Effector memory CD4-positive, alpha-beta T cell (primary cell): ENCODE results near the gene HSPH1.

ENCODE experiments used
- DNase-seq, 3 donors: peaks; one replicate each; pipeline ENCODE4 v3.0.0-alpha.2; 2020
- H3K27ac ChIP-seq: 2 replicates; pipeline ENCODE4 v1.7.0; 2013; ENCODE audit warnings: mild to moderate bottlenecking, low read length, moderate library complexity; ENCODE audit not compliant: insufficient read depth, poor library complexity, severe bottlenecking
- H3K27me3 ChIP-seq: replicated peaks from 2 replicates; pipeline ENCODE4 v1.7.0; 2013; ENCODE audit warnings: mild to moderate bottlenecking, low read length; ENCODE audit not compliant: insufficient read depth, control insufficient read depth, poor library complexity, severe bottlenecking
- H3K36me3 ChIP-seq: 2 replicates; pipeline ENCODE4 v1.7.0; 2013; ENCODE audit warnings: mild to moderate bottlenecking, low read length, moderate library complexity; ENCODE audit not compliant: control insufficient read depth, insufficient read depth
- H3K4me1 ChIP-seq: 2 replicates; pipeline ENCODE4 v1.7.0; 2013; ENCODE audit warnings: low read length, mild to moderate bottlenecking; ENCODE audit not compliant: control insufficient read depth, insufficient read depth, poor library complexity, severe bottlenecking
- H3K4me3 ChIP-seq: 2 replicates; pipeline ENCODE4 v1.7.0; 2013; ENCODE audit warnings: low read length, low read depth, mild to moderate bottlenecking; ENCODE audit not compliant: insufficient read depth, poor library complexity, severe bottlenecking
- H3K9me3 ChIP-seq: 2 replicates; pipeline ENCODE4 v1.7.0; 2013; ENCODE audit warnings: mild to moderate bottlenecking, low read length, moderate library complexity; ENCODE audit not compliant: control insufficient read depth
- total RNA-seq, 3 donors: gene quantifications; one replicate each; lab custom pipeline; 2026; lab: John Stamatoyannopoulos, UW

Gene HSPH1
- total RNA-seq = 172 to 321 (median 193) reads per million in 3 donors

- H3K27me3 ChIP-seq = no peaks in the 10 kb centered on the region
- H3K9me3 ChIP-seq = no peaks in the 10 kb centered on the region
Observed at GRCh38 chr13:31161557-31162150, at the start of gene HSPH1. Gene HSPH1, minus strand, starts transcription at chr13:31161904. Its CDS starts 322 bp downstream, at chr13:31161582.

GRCh38 chr13:31209841-31210210 is 48.1 kb upstream of the HSPH1 start:
- Histone ChIP-seq H3K4me3 (no peak overlapping the region), H3K9me3 (no peaks in the 10 kb centered on the region), H3K4me1 (no peaks in the 10 kb centered on the region), H3K27me3 (no peaks in the 10 kb centered on the region), H3K27ac (no peak overlapping the region), H3K36me3 (no peaks in the 10 kb centered on the region)
- DNase-seq = no peak

More at GRCh38 chr13:31161557-31162150, at the start of gene HSPH1:
- DNase-seq = peak; percentile 98 to 99 (median 98)
- H3K4me3 ChIP-seq = peak within 1 kb of the TSS; percentile 95
- peaks cover 13% of the 10 kb centered on the region for H3K4me1 ChIP-seq
- H3K27ac ChIP-seq = peak within 1 kb of the TSS; percentile 90
- no peaks in the 10 kb centered on the region for H3K36me3 ChIP-seq

- Histone ChIP-seq H3K36me3 (no peaks in the 10 kb centered on the region), H3K27ac (no peak overlapping the region), H3K4me3 (no peak overlapping the region), H3K4me1 (no peaks in the 10 kb centered on the region), H3K9me3 (no peaks in the 10 kb centered on the region), H3K27me3 (no peaks in the 10 kb centered on the region)
- DNase-seq = peak in 2 of 3 donors; percentile 6 to 11
Observed at GRCh38 chr13:31209172-31209840, 47.6 kb upstream of the HSPH1 start.

DNA sequence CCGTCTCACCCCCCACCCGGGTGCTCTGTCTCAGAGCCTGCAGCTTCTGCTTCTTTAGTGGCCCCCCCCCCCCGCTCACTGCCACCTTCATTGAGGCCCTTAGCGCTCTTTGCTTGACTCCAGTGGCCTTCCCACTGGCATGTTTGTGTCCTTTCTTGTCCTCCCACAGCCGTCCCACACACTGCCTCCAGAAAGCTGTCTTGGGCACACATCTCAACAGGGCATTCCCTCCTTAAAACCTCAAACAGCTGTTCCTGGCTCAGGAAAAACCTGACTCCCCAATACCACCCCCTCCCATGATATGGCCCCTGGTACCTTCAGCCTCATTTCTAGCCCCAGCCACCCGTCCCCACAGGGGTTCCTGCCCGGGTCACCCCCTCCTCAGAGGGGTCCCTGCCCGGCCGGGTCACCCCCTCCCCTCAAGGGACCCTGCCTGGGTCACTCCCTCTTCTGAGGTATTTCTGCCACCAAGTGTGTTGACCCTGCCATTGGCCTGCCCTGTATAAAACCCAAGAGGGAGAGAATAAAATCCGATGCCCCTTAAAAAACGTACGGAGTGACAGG is 46.9 kb upstream of the HSPH1 start:
- Histone ChIP-seq H3K27me3 (no peaks in the 10 kb centered on the region), H3K4me3 (no peak overlapping the region), H3K4me1 (no peaks in the 10 kb centered on the region), H3K27ac (no peak overlapping the region), H3K9me3 (no peaks in the 10 kb centered on the region), H3K36me3 (no peaks in the 10 kb centered on the region)
- no peak for DNase-seq

DNA sequence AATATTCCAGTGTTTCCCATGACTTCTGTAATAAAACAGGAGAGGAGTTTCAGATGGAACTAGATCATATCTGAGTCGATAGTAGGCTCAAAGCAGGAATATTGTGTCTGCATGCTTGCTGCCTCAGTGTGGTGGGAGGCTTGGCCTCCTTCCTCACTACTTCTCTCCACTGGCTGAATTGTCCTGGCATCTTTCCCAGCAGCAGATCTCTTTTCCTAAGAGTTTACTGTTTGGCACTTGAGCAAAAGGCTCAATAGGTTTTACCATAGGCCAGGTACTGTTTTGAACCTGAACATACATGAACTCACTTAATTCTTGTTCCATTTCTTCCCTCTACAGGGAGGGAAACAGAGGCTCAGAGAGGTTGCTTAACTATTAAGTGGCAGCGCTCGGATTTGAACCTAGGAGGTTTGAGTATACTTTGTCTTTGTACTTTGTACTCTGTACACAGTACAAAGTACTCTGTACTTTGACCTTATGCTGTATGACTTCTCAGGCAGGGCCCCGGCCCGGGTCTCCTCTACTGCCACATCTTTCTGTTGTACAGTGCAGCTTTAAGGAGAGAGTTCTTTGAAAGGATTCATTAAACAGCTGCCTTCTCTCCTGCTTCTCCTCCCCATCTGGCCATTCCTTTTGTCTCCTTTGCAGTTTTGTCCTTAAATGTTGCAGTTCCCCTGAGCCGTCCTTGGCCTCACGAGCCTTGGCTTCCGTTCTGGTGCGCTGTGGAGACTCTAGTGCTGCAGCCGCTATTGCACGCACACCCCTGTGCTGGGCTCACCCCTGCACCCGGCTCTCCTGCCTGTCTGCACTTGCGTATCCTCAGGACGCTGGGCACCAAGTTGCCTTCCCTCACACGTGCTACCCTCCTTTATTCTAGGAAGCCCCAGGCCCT is 46.2 kb upstream of the HSPH1 start:
- no peak for DNase-seq
- no peaks in the 10 kb centered on the region for H3K36me3 ChIP-seq
- H3K4me3 ChIP-seq = no peak overlapping the region
- no peaks in the 10 kb centered on the region for H3K9me3 ChIP-seq
- no peaks in the 10 kb centered on the region for H3K27me3 ChIP-seq
- no peak overlapping the region for H3K27ac ChIP-seq
- no peaks in the 10 kb centered on the region for H3K4me1 ChIP-seq

DNA sequence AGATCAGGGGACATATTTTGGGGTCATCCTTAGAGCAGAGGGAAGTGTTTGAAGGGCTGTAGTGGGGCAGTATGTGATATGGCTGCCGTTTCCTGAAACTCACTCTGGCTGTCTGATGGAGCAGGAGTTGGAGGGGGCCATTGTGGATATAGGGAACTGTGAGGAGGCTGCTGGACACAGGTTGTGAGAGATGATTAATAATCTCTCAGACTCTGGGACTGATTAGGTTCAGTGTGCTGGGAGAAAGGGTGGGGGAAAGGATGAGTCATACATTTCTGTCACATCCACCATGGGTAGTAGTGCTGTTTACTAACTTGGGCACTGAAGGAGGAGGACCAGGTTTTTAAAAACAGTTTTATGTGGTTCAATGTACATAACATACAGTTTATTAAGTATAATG is 42.9 kb upstream of the HSPH1 start:
- no peaks in the 10 kb centered on the region for H3K27me3 ChIP-seq
- no peaks in the 10 kb centered on the region for H3K36me3 ChIP-seq
- no peak for DNase-seq
- no peak overlapping the region for H3K4me3 ChIP-seq
- no peaks in the 10 kb centered on the region for H3K9me3 ChIP-seq
- H3K4me1 ChIP-seq = peaks cover 4% of the 10 kb centered on the region
- H3K27ac ChIP-seq = no peak overlapping the region

- no peak for DNase-seq
- no peaks in the 10 kb centered on the region for H3K27me3 ChIP-seq
- H3K4me1 ChIP-seq = peaks cover 4% of the 10 kb centered on the region
- no peaks in the 10 kb centered on the region for H3K9me3 ChIP-seq
- no peak overlapping the region for H3K27ac ChIP-seq
- H3K4me3 ChIP-seq = peak overlapping the region; percentile 83
- H3K36me3 ChIP-seq = no peaks in the 10 kb centered on the region
Observed at GRCh38 chr13:31201341-31202031, 39.8 kb upstream of the HSPH1 start.

GRCh38 chr13:31200637-31200971 is 38.9 kb upstream of the HSPH1 start:
- Histone ChIP-seq H3K9me3 (no peaks in the 10 kb centered on the region), H3K27ac (peak overlapping the region; percentile 87), H3K4me3 (peak overlapping the region; percentile 83), H3K36me3 (no peaks in the 10 kb centered on the region), H3K4me1 (peaks cover 4% of the 10 kb centered on the region), H3K27me3 (no peaks in the 10 kb centered on the region)
- DNase-seq = peak in 2 of 3 donors; percentile 10 to 29

DNA sequence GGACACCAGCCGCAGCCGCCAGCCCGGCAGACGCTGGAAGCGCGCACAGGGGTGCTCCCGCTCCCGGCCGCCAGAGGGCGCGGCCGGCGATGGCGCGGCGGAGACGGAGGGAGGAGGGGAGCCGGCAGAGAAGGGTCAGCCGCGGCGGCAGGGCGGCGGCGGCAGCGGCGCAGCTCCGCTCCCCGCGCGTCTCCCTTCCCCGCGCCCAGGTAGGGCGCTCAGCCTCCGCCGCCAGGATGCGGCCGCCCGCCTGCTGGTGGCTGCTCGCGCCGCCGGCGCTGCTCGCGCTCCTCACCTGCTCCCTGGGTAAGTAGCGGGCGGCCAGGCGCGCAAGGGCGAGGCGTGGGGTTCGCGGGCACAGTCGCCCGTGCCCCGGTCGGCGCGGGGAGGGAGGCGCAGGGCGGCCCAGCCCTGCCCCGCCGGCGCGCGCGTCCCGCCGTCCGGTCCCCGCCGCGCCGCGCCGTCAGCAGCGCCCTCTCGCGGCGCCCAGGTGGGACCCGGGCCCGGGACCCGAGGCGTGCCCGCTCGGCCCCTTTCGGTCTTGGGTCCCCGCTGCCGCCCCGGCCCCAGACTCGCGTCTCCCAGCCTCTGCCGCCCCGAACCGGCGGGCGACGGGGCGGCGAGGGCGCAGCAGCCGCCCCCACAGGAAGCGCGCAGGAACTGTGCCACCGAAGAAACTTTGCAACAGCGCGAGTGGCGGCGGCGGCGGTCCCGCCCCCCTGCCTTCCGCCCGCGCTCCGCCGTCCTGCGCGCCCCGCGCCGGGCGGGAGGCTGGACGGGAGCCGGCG is 38.3 kb upstream of the HSPH1 start, which contains the start of gene B3GLCT:
TSS of gene B3GLCT (plus strand) at position 127 of the 788 bp plus-strand sequence. CDS start at position 237, 110 bp downstream.
- peaks cover 4% of the 10 kb centered on the region for H3K4me1 ChIP-seq
- no peaks in the 10 kb centered on the region for H3K27me3 ChIP-seq
- H3K36me3 ChIP-seq = no peaks in the 10 kb centered on the region
- peak within 1 kb of the TSS; percentile 87 for H3K27ac ChIP-seq
- peak; percentile 66 to 67 (median 66) for DNase-seq
- peak within 1 kb of the TSS; percentile 83 for H3K4me3 ChIP-seq
- H3K9me3 ChIP-seq = no peaks in the 10 kb centered on the region
